Fibroblast of pulmonary artery (primary cell): ENCODE data around the gene PTPRC.

Experiments used
- DNase-seq: peaks from one replicate; pipeline ENCODE4 v3.0.0-alpha.2; 2010; ENCODE audit warnings: low read depth
- H3K4me3 ChIP-seq: replicated peaks from 2 replicates; pipeline ENCODE4 v1.5.1; 2011; ENCODE audit warnings: low read depth, mild to moderate bottlenecking, control low read depth, low read length, moderate library complexity
- TF ChIP-seq, protein P1 (sequence below): IDR thresholded peaks from 2 replicates; pipeline ENCODE4 v1.5.1; 2011; ENCODE audit warnings: mild to moderate bottlenecking, control low read depth, low read length, inconsistent platforms; ENCODE audit errors: missing control alignments

PTPRC gene

DNA sequence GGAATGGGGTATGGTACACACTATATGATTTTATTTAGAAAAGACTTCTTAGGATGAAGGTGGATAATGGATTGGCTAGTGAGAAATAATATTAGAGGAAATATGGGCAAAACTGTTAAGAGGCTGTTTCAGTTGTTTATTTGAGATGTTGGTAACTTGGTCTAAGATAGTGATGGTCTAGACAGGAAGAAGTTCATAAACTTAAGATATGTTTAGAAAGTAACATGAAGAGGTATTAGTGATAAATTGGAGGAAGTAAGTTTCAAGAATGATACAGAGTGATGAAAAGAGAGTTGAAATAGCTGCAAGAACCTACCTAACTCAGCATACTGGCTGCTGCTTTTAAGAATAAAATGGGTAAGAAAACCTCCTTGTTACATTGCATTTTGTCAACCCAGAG lies 9.2 kb upstream of the PTPRC start:
- no peak for DNase-seq
- TF ChIP-seq, protein P1, sequence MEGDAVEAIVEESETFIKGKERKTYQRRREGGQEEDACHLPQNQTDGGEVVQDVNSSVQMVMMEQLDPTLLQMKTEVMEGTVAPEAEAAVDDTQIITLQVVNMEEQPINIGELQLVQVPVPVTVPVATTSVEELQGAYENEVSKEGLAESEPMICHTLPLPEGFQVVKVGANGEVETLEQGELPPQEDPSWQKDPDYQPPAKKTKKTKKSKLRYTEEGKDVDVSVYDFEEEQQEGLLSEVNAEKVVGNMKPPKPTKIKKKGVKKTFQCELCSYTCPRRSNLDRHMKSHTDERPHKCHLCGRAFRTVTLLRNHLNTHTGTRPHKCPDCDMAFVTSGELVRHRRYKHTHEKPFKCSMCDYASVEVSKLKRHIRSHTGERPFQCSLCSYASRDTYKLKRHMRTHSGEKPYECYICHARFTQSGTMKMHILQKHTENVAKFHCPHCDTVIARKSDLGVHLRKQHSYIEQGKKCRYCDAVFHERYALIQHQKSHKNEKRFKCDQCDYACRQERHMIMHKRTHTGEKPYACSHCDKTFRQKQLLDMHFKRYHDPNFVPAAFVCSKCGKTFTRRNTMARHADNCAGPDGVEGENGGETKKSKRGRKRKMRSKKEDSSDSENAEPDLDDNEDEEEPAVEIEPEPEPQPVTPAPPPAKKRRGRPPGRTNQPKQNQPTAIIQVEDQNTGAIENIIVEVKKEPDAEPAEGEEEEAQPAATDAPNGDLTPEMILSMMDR: no peak
- no peak overlapping the region for H3K4me3 ChIP-seq

DNA sequence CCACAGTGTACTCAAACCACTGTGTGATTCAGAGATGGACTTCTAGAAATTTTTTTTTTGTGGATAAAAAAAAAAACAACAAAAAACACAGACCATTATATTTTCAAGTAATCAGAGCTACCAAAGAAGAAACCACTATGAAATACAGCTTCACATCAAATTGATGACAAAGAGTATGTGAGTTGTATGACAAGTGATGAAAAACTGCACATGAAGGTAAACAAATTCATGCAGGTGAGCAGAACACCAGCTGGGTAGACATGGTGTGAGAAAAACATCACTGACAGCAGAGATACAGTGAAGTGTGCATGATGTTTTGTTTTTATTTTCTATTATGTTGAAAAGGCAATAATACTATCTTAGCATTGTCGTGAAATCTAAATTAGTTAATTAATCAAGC lies 8.0 kb upstream of the PTPRC start:
- TF ChIP-seq, protein P1: no peak
- no peak overlapping the region for H3K4me3 ChIP-seq
- DNase-seq: no peak

DNA sequence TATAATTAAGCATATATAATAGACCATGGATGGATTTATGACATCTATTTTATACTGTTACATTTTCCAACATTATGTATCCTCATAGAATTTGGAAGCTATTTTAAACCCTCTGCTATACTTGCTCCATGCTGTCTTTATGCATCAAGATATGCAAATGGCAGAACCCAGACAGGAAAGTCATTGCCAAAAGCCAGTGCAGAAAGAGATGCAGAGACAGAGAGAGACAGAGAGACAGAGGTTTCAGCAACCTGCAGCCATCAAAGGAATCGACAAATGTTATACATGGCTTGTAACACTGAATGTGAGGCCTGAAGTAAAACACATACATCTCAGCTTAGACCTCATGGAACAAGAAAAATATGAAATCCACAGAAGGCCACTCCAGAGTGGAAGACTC lies 7.5 kb upstream of the PTPRC start:
- no peak overlapping the region for H3K4me3 ChIP-seq
- no peak for DNase-seq
- TF ChIP-seq, protein P1: no peak

DNA sequence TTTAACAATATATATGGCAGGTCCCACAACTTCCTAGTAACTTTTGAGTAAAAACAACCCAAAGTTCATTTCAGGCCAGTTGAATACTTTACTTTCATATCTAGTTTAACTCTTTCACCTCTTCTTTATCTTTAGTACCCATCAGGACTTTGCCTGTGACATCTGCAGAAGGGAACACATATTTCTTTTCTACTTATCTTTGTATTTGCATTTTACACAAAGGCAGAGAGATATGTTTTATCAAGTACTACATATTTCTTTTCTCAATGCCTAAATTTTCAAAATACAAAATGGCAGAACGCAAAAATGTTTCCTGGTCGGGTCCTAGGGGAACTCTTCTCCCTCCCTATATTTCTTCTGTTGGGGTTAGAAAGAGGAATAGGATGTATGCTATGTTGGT lies 6.8 kb upstream of the PTPRC start:
- TF ChIP-seq, protein P1: no peak
- DNase-seq: no peak
- H3K4me3 ChIP-seq: no peak overlapping the region

DNA sequence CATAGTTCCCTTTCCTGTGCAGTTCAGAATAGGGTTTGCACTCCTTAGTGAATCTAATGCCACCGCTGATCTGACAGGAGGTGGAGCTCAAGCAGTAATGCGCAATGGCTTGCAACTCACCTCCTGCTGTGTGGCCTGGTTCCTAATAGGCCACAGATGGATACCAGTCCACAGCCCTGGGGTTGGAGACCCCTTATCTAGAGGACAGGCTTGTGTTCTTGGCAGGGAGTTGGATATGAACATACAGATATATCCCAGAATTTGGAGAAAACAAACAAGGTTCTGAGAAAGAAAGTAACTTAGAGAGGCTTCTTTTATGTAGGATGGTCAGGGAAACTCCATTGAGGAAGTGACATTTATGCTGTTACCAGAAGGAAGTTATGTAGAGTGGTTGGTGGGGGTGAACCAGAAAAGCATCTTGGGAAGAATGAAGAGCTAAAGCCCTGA lies 5.1 kb upstream of the PTPRC start:
- no peak for DNase-seq
- H3K4me3 ChIP-seq: no peak overlapping the region
- TF ChIP-seq, protein P1: no peak

DNA sequence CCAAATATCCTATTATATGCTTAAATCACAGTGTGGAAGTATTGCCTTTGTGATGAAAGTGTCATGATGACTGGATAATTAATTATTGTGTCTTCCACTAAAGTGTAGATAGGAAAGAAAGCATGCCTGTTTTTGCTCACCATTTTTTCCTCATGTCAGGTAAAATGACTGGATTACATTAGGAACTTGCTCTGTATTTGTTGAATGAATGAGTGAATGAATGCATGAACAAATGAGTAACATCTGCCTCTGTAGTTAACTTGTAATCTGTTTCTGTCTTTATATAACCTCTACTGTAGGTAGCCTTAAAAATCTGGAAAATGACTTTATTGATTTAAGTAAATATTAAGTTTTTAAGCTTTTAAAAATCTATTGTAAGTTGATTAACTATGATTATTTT lies 2.9 kb upstream of the PTPRC start:
- TF ChIP-seq, protein P1: no peak
- DNase-seq: no peak
- no peak overlapping the region for H3K4me3 ChIP-seq

DNA sequence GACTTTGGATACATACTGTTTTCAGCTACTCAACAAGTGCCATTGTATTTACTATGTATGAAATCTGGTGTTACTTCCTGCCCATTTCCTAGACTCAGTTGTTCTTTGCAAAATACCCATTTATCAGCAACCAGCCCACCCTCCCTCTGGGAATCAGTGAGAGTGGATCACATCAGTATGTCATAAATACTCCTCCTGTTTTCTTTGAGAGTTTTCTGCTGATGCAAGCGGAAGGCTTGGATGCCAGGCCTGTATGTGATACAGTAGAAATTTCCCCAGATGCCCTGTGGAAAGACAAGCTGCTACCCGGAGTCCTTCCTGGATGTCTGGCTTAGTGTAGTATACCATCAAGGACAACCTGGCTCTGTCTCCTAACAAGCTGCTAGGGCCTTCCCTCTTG lies 2.4 kb upstream of the PTPRC start:
- no peak overlapping the region for H3K4me3 ChIP-seq
- DNase-seq: no peak
- TF ChIP-seq, protein P1: no peak
